HL-60 (cell line): ENCODE measurements around the gene LTBR.

ENCODE experiments used
- CTCF ChIP-seq: IDR thresholded peaks from one replicate; pipeline ENCODE4 v1.5.1; 2011; ENCODE audit warnings: low read length, control low read depth, inconsistent platforms; ENCODE audit not compliant: insufficient read depth
- GABPA ChIP-seq: IDR thresholded peaks from 2 replicates; pipeline ENCODE4 v1.6.1; 2012; ENCODE audit warnings: low read depth
- POLR2AphosphoS5 ChIP-seq: IDR thresholded peaks from 2 replicates; pipeline ENCODE4 v1.6.1; 2012; ENCODE audit warnings: low read depth

- TF ChIP-seq CTCF: no peak
- TF ChIP-seq GABPA: no peak
- TF ChIP-seq POLR2AphosphoS5: no peak
Observed at GRCh38 chr12:6426882-6427671, 43.1 kb downstream of the LTBR start.
